GM23338 (cell line): Measurements from ENCODE around the gene FOXJ1. TPM values are rescaled to one million over a fixed set of nuclear protein-coding genes. Genes with fewer than 3 reads are reported as not detected.

Experiments
- ATAC-seq: fragments of 200-7000 bp; cut with Tn5 transposase; 3 replicates; pipeline ENCODE4 v1.9.1; 2020
- DNase-seq: peaks from one replicate; pipeline ENCODE4 v3.0.0-alpha.2; 2015; ENCODE audit warnings: low spot score
- H2AFZ ChIP-seq: fragments of 200-600 bp; sonication (generic); 2 replicates; pipeline ENCODE4 v1.8.0; 2016; ENCODE audit warnings: antibody characterized with exemption, mild to moderate bottlenecking, moderate library complexity
- H3F3A ChIP-seq: fragments of 200-600 bp; sonication (generic); replicated peaks from 2 replicates; pipeline ENCODE4 v1.8.0; 2017; ENCODE audit warnings: antibody characterized with exemption, mixed run types, low read depth
- H3K27ac ChIP-seq: fragments of 200-600 bp; sonication (generic); 2 replicates; pipeline ENCODE4 v1.6.1; 2016; ENCODE audit warnings: low read depth
- H3K27me3 ChIP-seq: fragments of 200-600 bp; sonication (generic); 2 replicates; pipeline ENCODE4 v1.8.0; 2016; ENCODE audit warnings: mild to moderate bottlenecking, mixed run types, moderate library complexity; ENCODE audit not compliant: insufficient read depth
- H3K36me3 ChIP-seq: fragments of 200-600 bp; sonication (generic); 2 replicates; pipeline ENCODE4 v1.8.0; 2016; ENCODE audit warnings: mild to moderate bottlenecking; ENCODE audit not compliant: insufficient read depth
- H3K4me1 ChIP-seq: fragments of 200-600 bp; sonication (generic); 2 replicates; pipeline ENCODE4 v1.8.0; 2016; ENCODE audit warnings: mild to moderate bottlenecking, moderate library complexity; ENCODE audit not compliant: insufficient read depth
- H3K4me2 ChIP-seq: fragments of 200-600 bp; sonication (generic); 2 replicates; pipeline ENCODE4 v1.7.1; 2017; ENCODE audit warnings: mixed run types
- H3K4me3 ChIP-seq: fragments of 200-600 bp; sonication (generic); 2 replicates; pipeline ENCODE4 v1.6.1; 2016; ENCODE audit warnings: mixed run types
- H3K79me2 ChIP-seq: fragments of 200-600 bp; sonication (generic); replicated peaks from 2 replicates; pipeline ENCODE4 v1.8.0; 2017; ENCODE audit warnings: mild to moderate bottlenecking; ENCODE audit not compliant: insufficient read depth
- H3K9me2 ChIP-seq: fragments of 200-600 bp; sonication (generic); 2 replicates; pipeline ENCODE4 v1.8.0; 2017; ENCODE audit not compliant: insufficient read depth
- H4K20me1 ChIP-seq: fragments of 200-600 bp; sonication (generic); replicated peaks from 2 replicates; pipeline ENCODE4 v1.8.0; 2017; ENCODE audit warnings: mild to moderate bottlenecking; ENCODE audit not compliant: insufficient read depth
- H3K27ac Mint-ChIP-seq: 2 replicates; pipeline ENCODE4 v1.8.0; 2020; ENCODE audit warnings: inconsistent platforms, mild to moderate bottlenecking, moderate library complexity, mixed read lengths
- H3K27me3 Mint-ChIP-seq: 3 replicates; pipeline ENCODE4 v1.8.0; 2022; ENCODE audit warnings: low read depth, mild to moderate bottlenecking, moderate library complexity, mixed read lengths, inconsistent platforms; ENCODE audit not compliant: insufficient read depth, poor library complexity
- H3K36me3 Mint-ChIP-seq: 3 replicates; pipeline ENCODE4 v1.8.0; 2021; ENCODE audit warnings: low read depth, mild to moderate bottlenecking, inconsistent platforms, moderate library complexity, mixed read lengths
- H3K4me1 Mint-ChIP-seq: 3 replicates; pipeline ENCODE4 v1.8.0; 2020; ENCODE audit warnings: mild to moderate bottlenecking, inconsistent platforms, mixed read lengths
- H3K4me3 Mint-ChIP-seq: 3 replicates; pipeline ENCODE4 v1.8.0; 2021; ENCODE audit warnings: moderate library complexity, mild to moderate bottlenecking, inconsistent platforms, mixed read lengths
- H3K9me3 Mint-ChIP-seq: 3 replicates; pipeline ENCODE4 v1.8.0; 2020; ENCODE audit warnings: moderate library complexity, mild to moderate bottlenecking, inconsistent platforms, mixed read lengths
- CREB1 ChIP-seq: fragments of 250-450 bp; sonication (Bioruptor Pico); IDR thresholded peaks from 2 replicates; pipeline ENCODE4 v1.5.0; 2020; ENCODE audit warnings: low read depth, mild to moderate bottlenecking, moderate library complexity
- CTCF ChIP-seq, 2 experiments: fragments of 200-600 bp in 1 of 2; sonication (generic) in 1 of 2; conservative IDR thresholded peaks; 2 replicates each; pipeline versions ENCODE4 v1.5.1 to v1.6.1; 2016 to 2017; ENCODE audit warnings: antibody characterized with exemption in 2 of 2, low read depth in 2 of 2, mild to moderate bottlenecking in 2 of 2, moderate library complexity in 1 of 2
- ETS1 ChIP-seq: IDR thresholded peaks from 2 replicates; pipeline ENCODE4 v1.6.1; 2016; ENCODE audit warnings: antibody characterized with exemption
- EZH2 ChIP-seq: fragments of 200-600 bp; sonication (generic); IDR thresholded peaks from one replicate; pipeline ENCODE4 v1.8.0; 2017; ENCODE audit warnings: antibody characterized with exemption, mild to moderate bottlenecking, low read depth; ENCODE audit not compliant: unreplicated experiment
- EZH2phosphoT487 ChIP-seq: fragments of 200-600 bp; sonication (generic); IDR thresholded peaks from one replicate; pipeline ENCODE4 v1.8.1; 2018; ENCODE audit warnings: antibody characterized with exemption; ENCODE audit not compliant: unreplicated experiment
- JUNB ChIP-seq: IDR thresholded peaks from one replicate; pipeline ENCODE4 v1.6.1; 2016; ENCODE audit warnings: antibody characterized with exemption; ENCODE audit not compliant: unreplicated experiment
- NANOG ChIP-seq: IDR thresholded peaks from 2 replicates; pipeline ENCODE4 v1.6.1; 2016; ENCODE audit warnings: antibody characterized with exemption, borderline replicate concordance
- POLR2AphosphoS5 ChIP-seq: IDR thresholded peaks from 2 replicates; pipeline ENCODE4 v1.6.1; 2016; ENCODE audit warnings: antibody characterized with exemption, low read depth
- REST ChIP-seq: IDR thresholded peaks from one replicate; pipeline ENCODE4 v1.6.1; 2018; ENCODE audit warnings: antibody characterized with exemption; ENCODE audit not compliant: unreplicated experiment
- STAT1 ChIP-seq: IDR thresholded peaks from one replicate; pipeline ENCODE4 v1.6.1; 2016; ENCODE audit warnings: antibody characterized with exemption; ENCODE audit not compliant: unreplicated experiment
- ZNF114 ChIP-seq: fragments of 250-450 bp; sonication (Bioruptor Pico); IDR thresholded peaks from 2 replicates; pipeline ENCODE4 v1.5.0; 2020; ENCODE audit warnings: mild to moderate bottlenecking, moderate library complexity
- ZNF331 ChIP-seq: fragments of 250-450 bp; sonication (Bioruptor Pico); IDR thresholded peaks from 2 replicates; pipeline ENCODE4 v1.5.0; 2020; ENCODE audit warnings: low read depth, mild to moderate bottlenecking, moderate library complexity
- polyA plus RNA-seq: library from polyadenylated mRNA; unstranded; fragments of >200 nt; fragmentation: Nextera tagmentation; extraction: Ambion mirVana; gene quantifications from 2 replicates; pipeline ENCODE4 v1.2.1, GENCODE V29; 2016
- total RNA-seq: library from RNA; depleted of rRNA; stranded (reverse); fragments of >200 nt; shearing (Covaris generic); gene quantifications from 2 replicates; pipeline ENCODE4 v1.2.3, GENCODE V29; 2014
- TF ChIP-seq, protein P1 (sequence below): fragments of 250-450 bp; sonication (Bioruptor Pico); IDR thresholded peaks from 2 replicates; pipeline ENCODE4 v1.5.0; 2020; ENCODE audit warnings: mild to moderate bottlenecking, moderate library complexity

The FOXJ1 gene
- total and polyA plus RNA-seq, 2 experiments from 2014 or later, result 2.3 to 12.3 TPM

- no peak overlapping the region for H3K4me3 ChIP-seq
- Mint-ChIP-seq H3K4me3 (no peak overlapping the region), H3K4me1 (no peaks in the 10 kb centered on the region), H3K36me3 (peaks cover 75% of the 10 kb centered on the region), H3K27ac (no peak overlapping the region), H3K9me3 (no peaks in the 10 kb centered on the region), H3K27me3 (no peaks in the 10 kb centered on the region)
- H3K79me2 ChIP-seq, result no peaks in the 10 kb centered on the region
- no peaks in the 10 kb centered on the region for H3F3A ChIP-seq
- DNase-seq (no peak), ATAC-seq (no peak)
- H3K9me2 ChIP-seq, result no peaks in the 10 kb centered on the region
- no peak overlapping the region for H3K4me2 ChIP-seq
- no peak overlapping the region for H2AFZ ChIP-seq
- no peaks in the 10 kb centered on the region for H3K4me1 ChIP-seq
- no peaks in the 10 kb centered on the region; the same call in 1 of the 2 replicates for H4K20me1 ChIP-seq
- H3K27me3 ChIP-seq, result no peaks in the 10 kb centered on the region
- TF ChIP-seq ZNF331 (CRISPR knock-in tag) (no peak), EZH2 (no peak), REST (no peak), CTCF (conservative IDR thresholded peaks at IDR 0.05; ENCODE audit: low read depth in 2 of 2) (no peak), JUNB (no peak), POLR2AphosphoS5 (no peak), CREB1 (CRISPR knock-in tag) (no peak), ETS1 (no peak), EZH2phosphoT487 (no peak), STAT1 (no peak), NANOG (no peak), ZNF114 (CRISPR knock-in tag) (no peak)
- TF ChIP-seq, protein P1, sequence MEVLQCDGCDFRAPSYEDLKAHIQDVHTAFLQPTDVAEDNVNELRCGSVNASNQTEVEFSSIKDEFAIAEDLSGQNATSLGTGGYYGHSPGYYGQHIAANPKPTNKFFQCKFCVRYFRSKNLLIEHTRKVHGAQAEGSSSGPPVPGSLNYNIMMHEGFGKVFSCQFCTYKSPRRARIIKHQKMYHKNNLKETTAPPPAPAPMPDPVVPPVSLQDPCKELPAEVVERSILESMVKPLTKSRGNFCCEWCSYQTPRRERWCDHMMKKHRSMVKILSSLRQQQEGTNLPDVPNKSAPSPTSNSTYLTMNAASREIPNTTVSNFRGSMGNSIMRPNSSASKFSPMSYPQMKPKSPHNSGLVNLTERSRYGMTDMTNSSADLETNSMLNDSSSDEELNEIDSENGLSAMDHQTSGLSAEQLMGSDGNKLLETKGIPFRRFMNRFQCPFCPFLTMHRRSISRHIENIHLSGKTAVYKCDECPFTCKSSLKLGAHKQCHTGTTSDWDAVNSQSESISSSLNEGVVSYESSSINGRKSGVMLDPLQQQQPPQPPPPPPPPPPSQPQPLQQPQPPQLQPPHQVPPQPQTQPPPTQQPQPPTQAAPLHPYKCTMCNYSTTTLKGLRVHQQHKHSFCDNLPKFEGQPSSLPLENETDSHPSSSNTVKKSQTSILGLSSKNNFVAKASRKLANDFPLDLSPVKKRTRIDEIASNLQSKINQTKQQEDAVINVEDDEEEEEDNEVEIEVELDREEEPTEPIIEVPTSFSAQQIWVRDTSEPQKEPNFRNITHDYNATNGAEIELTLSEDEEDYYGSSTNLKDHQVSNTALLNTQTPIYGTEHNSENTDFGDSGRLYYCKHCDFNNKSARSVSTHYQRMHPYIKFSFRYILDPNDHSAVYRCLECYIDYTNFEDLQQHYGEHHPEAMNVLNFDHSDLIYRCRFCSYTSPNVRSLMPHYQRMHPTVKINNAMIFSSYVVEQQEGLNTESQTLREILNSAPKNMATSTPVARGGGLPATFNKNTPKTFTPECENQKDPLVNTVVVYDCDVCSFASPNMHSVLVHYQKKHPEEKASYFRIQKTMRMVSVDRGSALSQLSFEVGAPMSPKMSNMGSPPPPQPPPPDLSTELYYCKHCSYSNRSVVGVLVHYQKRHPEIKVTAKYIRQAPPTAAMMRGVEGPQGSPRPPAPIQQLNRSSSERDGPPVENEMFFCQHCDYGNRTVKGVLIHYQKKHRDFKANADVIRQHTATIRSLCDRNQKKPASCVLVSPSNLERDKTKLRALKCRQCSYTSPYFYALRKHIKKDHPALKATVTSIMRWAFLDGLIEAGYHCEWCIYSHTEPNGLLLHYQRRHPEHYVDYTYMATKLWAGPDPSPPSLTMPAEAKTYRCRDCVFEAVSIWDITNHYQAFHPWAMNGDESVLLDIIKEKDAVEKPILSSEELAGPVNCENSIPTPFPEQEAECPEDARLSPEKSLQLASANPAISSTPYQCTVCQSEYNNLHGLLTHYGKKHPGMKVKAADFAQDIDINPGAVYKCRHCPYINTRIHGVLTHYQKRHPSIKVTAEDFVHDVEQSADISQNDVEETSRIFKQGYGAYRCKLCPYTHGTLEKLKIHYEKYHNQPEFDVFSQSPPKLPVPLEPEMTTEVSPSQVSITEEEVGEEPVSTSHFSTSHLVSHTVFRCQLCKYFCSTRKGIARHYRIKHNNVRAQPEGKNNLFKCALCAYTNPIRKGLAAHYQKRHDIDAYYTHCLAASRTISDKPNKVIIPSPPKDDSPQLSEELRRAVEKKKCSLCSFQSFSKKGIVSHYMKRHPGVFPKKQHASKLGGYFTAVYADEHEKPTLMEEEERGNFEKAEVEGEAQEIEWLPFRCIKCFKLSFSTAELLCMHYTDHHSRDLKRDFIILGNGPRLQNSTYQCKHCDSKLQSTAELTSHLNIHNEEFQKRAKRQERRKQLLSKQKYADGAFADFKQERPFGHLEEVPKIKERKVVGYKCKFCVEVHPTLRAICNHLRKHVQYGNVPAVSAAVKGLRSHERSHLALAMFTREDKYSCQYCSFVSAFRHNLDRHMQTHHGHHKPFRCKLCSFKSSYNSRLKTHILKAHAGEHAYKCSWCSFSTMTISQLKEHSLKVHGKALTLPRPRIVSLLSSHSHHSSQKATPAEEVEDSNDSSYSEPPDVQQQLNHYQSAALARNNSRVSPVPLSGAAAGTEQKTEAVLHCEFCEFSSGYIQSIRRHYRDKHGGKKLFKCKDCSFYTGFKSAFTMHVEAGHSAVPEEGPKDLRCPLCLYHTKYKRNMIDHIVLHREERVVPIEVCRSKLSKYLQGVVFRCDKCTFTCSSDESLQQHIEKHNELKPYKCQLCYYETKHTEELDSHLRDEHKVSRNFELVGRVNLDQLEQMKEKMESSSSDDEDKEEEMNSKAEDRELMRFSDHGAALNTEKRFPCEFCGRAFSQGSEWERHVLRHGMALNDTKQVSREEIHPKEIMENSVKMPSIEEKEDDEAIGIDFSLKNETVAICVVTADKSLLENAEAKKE, result no peak
- H3K36me3 ChIP-seq, result peaks cover 20% of the 10 kb centered on the region
- H3K27ac ChIP-seq, result no peak overlapping the region
Measured at GRCh38 chr17:76095943-76096342, 45.1 kb downstream of the FOXJ1 start.
